Calu3 (cell line): Measurements from ENCODE around the gene PTGES2. TPM values are rescaled to one million over a fixed set of nuclear protein-coding genes. Genes with fewer than 3 reads are reported as not detected.

Experiments used
- BruUV-seq: library from RNA; stranded (reverse); fragments of 400-500 nt; replicated peaks from 2 replicates; lab custom pipeline; 2021; lab: Mats Ljungman, UMichigan
- CTCF ChIA-PET: fragments of 300-600 bp; sonication (Branson Sonifier 250); formaldehyde crosslinking; loops from one replicate; lab custom pipeline; 2022; ENCODE audit warnings: antibody characterized with exemption; lab: Charles Lee
- DNase-seq: peaks from one replicate; pipeline ENCODE4 v3.0.0; 2022
- H3K27ac Mint-ChIP-seq: one replicate; pipeline ENCODE4 v1.8.0; 2022; ENCODE audit warnings: mixed read lengths; ENCODE audit not compliant: unreplicated experiment
- H3K27me3 Mint-ChIP-seq: one replicate; pipeline ENCODE4 v1.8.0; 2022; ENCODE audit warnings: mixed read lengths; ENCODE audit not compliant: unreplicated experiment
- H3K36me3 Mint-ChIP-seq: one replicate; pipeline ENCODE4 v1.8.0; 2022; ENCODE audit warnings: mild to moderate bottlenecking, moderate library complexity, mixed read lengths; ENCODE audit not compliant: insufficient read depth, unreplicated experiment
- H3K4me1 Mint-ChIP-seq: one replicate; pipeline ENCODE4 v1.8.0; 2022; ENCODE audit warnings: mild to moderate bottlenecking, low read depth, mixed read lengths; ENCODE audit not compliant: unreplicated experiment
- H3K4me3 Mint-ChIP-seq: one replicate; pipeline ENCODE4 v1.8.0; 2022; ENCODE audit warnings: mild to moderate bottlenecking, low read depth, moderate library complexity, mixed read lengths; ENCODE audit not compliant: unreplicated experiment
- H3K9me3 Mint-ChIP-seq: one replicate; pipeline ENCODE4 v1.8.0; 2022; ENCODE audit warnings: low read depth, mixed read lengths; ENCODE audit not compliant: unreplicated experiment
- CTCF ChIP-seq: fragments of 200-600 bp; IDR thresholded peaks from one replicate; pipeline ENCODE4 v1.8.0; 2022; ENCODE audit warnings: antibody characterized with exemption; ENCODE audit not compliant: unreplicated experiment
- intact Hi-C: fragments of 100-400 bp; cut with micrococcal nuclease; formaldehyde crosslinking; loops from one replicate; pipeline ENCODE4 v1.10.0; 2022; ENCODE audit not compliant: unreplicated experiment
- total RNA-seq: library from RNA; stranded (reverse); gene quantifications from 2 replicates; pipeline ENCODE4 v1.2.3, GENCODE V29; 2022

The PTGES2 gene
- total RNA-seq, 1 experiment from 2014 or later = 137 TPM

- Mint-ChIP-seq H3K9me3 (no peaks in the 10 kb centered on the region), H3K4me1 (peaks cover 49% of the 10 kb centered on the region), H3K4me3 (no peak overlapping the region), H3K27me3 (peaks cover 6% of the 10 kb centered on the region), H3K27ac (peak overlapping the region; percentile 92), H3K36me3 (peaks cover 44% of the 10 kb centered on the region)
- no peak for TF ChIP-seq CTCF
- CTCF ChIA-PET = interaction anchor here (0.6 to 0.7 kb wide), 2 partner anchors 28 to 61 kb away, joined by 3 to 5 read pairs; no protein-coding TSS in a partner anchor
- no peak for DNase-seq
- intact Hi-C loops = no loop called here
- BruUV-seq = no TSS peak
Observed at GRCh38 chr9:128145951-128146351, 18.4 kb upstream of the PTGES2 start.

- Mint-ChIP-seq H3K4me3 (no peak overlapping the region), H3K4me1 (peaks cover 45% of the 10 kb centered on the region), H3K27me3 (peaks cover 2% of the 10 kb centered on the region), H3K27ac (peak overlapping the region; percentile 92), H3K36me3 (peaks cover 40% of the 10 kb centered on the region), H3K9me3 (no peaks in the 10 kb centered on the region)
- CTCF ChIA-PET = interaction anchor here (0.6 kb wide), 1 partner anchor 62 kb away, joined by 3 read pairs; no protein-coding TSS in a partner anchor
- intact Hi-C loops = no loop called here
- TF ChIP-seq CTCF = no peak
- no TSS peak for BruUV-seq
- peak; percentile 75 for DNase-seq
Observed at GRCh38 chr9:128145536-128145935, 18.0 kb upstream of the PTGES2 start.

- Mint-ChIP-seq H3K4me1 (peaks cover 35% of the 10 kb centered on the region), H3K9me3 (no peaks in the 10 kb centered on the region), H3K27ac (peak overlapping the region; percentile 95), H3K36me3 (peaks cover 29% of the 10 kb centered on the region), H3K27me3 (no peaks in the 10 kb centered on the region), H3K4me3 (no peak overlapping the region)
- no peak for TF ChIP-seq CTCF
- intact Hi-C loops = no loop called here
- no TSS peak for BruUV-seq
- CTCF ChIA-PET = no interaction called here
- DNase-seq = no peak
Observed at GRCh38 chr9:128144239-128145181, 17.0 kb upstream of the PTGES2 start.

- H3K27me3 Mint-ChIP-seq = no peaks in the 10 kb centered on the region
- TF ChIP-seq CTCF = no peak
- no TSS peak for BruUV-seq
- peaks cover 28% of the 10 kb centered on the region for H3K4me1 Mint-ChIP-seq
- intact Hi-C loops = no loop called here
- peak; percentile 66 for DNase-seq
- H3K36me3 Mint-ChIP-seq = peaks cover 21% of the 10 kb centered on the region
- no peaks in the 10 kb centered on the region for H3K9me3 Mint-ChIP-seq
- H3K27ac Mint-ChIP-seq = peak overlapping the region; percentile 95
- H3K4me3 Mint-ChIP-seq = peak overlapping the region; percentile 17
- CTCF ChIA-PET = no interaction called here
Observed at GRCh38 chr9:128143525-128144238, 16.2 kb upstream of the PTGES2 start.
